Adrenal gland (tissue), 5 donors: ENCODE measurements around the gene PRRG1.

Experiments used
- POLR2A ChIP-seq, 2 donors: fragments of 450-650 bp; IDR thresholded peaks; one replicate each; pipeline ENCODE4 v1.6.1; 2017; ENCODE audit warnings: antibody characterized with exemption in 2 of 2, mild to moderate bottlenecking in 2 of 2, moderate library complexity in 1 of 2
- TF ChIP-seq, protein P1 (sequence below), 6 experiments: fragments of 450-650 bp in 4 of 6; fragments of 200-600 bp in 2 of 6; sonication (generic) in 1 of 6; IDR thresholded peaks; 1 replicate in 5 of 6; 2 replicates in 1 of 6; pipeline versions ENCODE4 v1.5.1 to v1.8.0; 2016 to 2021; ENCODE audit warnings: antibody characterized with exemption in 6 of 6, mild to moderate bottlenecking in 2 of 6, moderate library complexity in 1 of 6
- donor health status: DM: no; HTN: no; CAD: no.

DNA sequence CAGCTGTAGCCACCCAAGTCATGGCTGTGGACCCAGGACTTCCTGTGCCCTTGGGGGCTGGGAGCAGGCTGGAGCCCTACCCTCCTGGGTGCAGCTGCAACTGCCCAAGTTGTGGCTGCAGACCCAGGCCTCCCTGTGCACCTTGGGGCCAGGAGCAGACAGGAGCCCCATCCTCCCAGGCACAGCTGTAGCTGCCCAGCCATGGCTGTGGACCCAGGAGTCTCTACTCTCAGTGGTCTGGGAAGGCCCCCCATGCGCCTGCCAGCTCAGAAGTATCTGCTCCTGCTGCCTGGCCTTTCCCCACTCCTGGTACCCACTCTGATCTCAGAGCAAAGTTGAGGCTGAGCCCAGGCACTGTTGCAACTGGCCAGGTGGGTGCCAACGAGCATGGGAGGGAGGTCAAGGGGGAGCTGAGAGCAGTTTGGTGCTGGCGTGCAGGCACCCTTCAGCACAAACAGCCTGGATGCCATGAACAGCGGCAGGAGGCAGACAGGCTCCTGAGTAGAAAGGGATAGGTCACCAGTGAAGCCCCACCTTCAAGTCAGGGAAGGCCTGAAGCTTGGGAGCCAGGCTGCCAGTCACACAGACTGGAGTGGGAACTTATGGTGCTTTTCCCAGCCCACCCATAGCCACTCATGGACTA is 21.5 kb downstream of the PRRG1 start:
- TF ChIP-seq, protein P1, sequence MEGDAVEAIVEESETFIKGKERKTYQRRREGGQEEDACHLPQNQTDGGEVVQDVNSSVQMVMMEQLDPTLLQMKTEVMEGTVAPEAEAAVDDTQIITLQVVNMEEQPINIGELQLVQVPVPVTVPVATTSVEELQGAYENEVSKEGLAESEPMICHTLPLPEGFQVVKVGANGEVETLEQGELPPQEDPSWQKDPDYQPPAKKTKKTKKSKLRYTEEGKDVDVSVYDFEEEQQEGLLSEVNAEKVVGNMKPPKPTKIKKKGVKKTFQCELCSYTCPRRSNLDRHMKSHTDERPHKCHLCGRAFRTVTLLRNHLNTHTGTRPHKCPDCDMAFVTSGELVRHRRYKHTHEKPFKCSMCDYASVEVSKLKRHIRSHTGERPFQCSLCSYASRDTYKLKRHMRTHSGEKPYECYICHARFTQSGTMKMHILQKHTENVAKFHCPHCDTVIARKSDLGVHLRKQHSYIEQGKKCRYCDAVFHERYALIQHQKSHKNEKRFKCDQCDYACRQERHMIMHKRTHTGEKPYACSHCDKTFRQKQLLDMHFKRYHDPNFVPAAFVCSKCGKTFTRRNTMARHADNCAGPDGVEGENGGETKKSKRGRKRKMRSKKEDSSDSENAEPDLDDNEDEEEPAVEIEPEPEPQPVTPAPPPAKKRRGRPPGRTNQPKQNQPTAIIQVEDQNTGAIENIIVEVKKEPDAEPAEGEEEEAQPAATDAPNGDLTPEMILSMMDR (IDR thresholded peaks at IDR 0.05): no peak
- TF ChIP-seq POLR2A (IDR thresholded peaks at IDR 0.05): no peak
